Measurements from ENCODE around the gene DCD.

Gene DCD

DNA sequence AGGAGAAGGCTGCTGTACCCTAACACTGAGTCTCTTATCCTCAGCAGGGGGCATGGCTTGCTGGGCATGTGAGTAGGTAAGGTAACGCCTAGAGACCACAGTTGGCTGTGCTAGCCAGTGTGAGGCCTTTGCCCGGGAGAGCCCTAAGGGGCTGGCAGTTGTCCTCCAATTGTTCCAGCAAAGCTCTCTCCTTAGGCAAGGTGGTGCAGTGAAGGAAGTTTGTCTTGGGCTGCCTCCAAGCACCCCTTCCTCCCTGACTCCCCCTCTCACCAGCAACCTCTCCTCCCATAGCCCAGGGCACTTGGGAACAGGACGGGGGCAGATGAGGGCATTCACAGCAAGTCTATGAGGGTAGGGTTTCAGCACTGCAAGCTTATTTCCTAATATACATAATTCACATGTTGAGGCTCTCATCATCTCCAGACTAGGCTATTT is 36.4 kb downstream of the DCD start:
- Mint-ChIP-seq H3K27ac (no peak overlapping the region), H3K36me3 (ENCODE audit: low read depth) (no peaks in the 10 kb centered on the region), H3K9me3 (no peaks in the 10 kb centered on the region), H3K4me1 (no peaks in the 10 kb centered on the region), H3K27me3 (ENCODE audit: low read depth) (peaks cover 23% of the 10 kb centered on the region), H3K4me3 (no peak overlapping the region)
- TF ChIP-seq CTCF (IDR thresholded peaks at IDR 0.05; ENCODE audit: unreplicated experiment in 3 of 3): no peak

DNA sequence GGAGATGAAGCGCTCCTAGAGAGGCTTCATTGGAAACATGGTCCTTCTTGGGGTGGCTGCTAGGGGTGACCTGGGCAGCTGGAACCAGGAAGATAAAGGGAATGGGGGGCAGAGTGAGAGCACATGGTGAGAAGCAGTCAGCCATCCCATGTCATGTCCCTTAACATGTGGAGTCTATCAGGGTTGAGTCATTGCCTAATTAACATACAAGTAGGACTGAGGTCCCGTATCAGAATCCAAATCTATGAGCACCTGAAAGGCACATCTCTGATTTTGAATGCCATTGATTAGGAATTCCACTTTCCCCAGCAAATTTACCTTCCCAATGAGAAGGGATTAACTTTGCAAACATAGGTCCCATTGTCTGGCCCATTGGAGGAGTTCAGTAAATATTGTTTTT is 39.4 kb downstream of the DCD start:
- H3K4me1 Mint-ChIP-seq: no peaks in the 10 kb centered on the region

DNA sequence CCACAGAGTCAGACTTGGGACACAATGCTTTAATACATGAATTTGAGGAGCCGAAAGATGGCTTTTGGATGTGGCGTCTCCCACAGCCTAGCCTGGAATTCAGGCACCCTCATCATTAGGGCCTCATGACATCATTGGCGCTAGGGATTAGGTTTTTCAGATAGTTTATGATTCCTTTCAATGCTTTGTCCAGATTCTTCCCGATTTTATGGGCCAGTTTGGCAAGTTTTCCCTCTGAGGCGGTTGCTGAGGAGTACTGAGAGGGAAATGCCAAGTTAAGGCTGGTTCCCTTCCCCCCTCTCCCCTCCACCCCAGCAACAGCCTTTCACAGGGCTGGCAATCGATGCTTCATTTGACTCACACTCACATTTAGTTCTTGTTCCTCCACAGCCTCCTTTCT is 40.0 kb downstream of the DCD start:
- TF ChIP-seq CTCF (IDR thresholded peaks at IDR 0.05; ENCODE audit: unreplicated experiment in 3 of 3): no peak
- H3K9me3 Mint-ChIP-seq: no peaks in the 10 kb centered on the region
- H3K27ac Mint-ChIP-seq: no peak overlapping the region
- H3K4me3 Mint-ChIP-seq: no peak overlapping the region
- H3K27me3 Mint-ChIP-seq (ENCODE audit: low read depth): peaks cover 16% of the 10 kb centered on the region
- H3K36me3 Mint-ChIP-seq (ENCODE audit: low read depth): no peaks in the 10 kb centered on the region
- no peaks in the 10 kb centered on the region for H3K4me1 Mint-ChIP-seq

More for the DNA sequence above, 39.4 kb downstream of the DCD start:
- Mint-ChIP-seq H3K4me3 (no peak overlapping the region), H3K9me3 (no peaks in the 10 kb centered on the region), H3K27me3 (ENCODE audit: low read depth) (peaks cover 16% of the 10 kb centered on the region), H3K36me3 (ENCODE audit: low read depth) (no peaks in the 10 kb centered on the region), H3K27ac (no peak overlapping the region)
- TF ChIP-seq CTCF (IDR thresholded peaks at IDR 0.05; ENCODE audit: unreplicated experiment in 3 of 3): no peak

GRCh38 chr12:54606556-54606955 is 41.6 kb downstream of the DCD start:
- Mint-ChIP-seq H3K27me3 (ENCODE audit: low read depth) (peaks cover 8% of the 10 kb centered on the region), H3K4me3 (no peak overlapping the region), H3K9me3 (no peaks in the 10 kb centered on the region), H3K27ac (no peak overlapping the region), H3K4me1 (no peaks in the 10 kb centered on the region), H3K36me3 (ENCODE audit: low read depth) (no peaks in the 10 kb centered on the region)
- TF ChIP-seq CTCF (IDR thresholded peaks at IDR 0.05; ENCODE audit: unreplicated experiment in 3 of 3): no peak

DNA sequence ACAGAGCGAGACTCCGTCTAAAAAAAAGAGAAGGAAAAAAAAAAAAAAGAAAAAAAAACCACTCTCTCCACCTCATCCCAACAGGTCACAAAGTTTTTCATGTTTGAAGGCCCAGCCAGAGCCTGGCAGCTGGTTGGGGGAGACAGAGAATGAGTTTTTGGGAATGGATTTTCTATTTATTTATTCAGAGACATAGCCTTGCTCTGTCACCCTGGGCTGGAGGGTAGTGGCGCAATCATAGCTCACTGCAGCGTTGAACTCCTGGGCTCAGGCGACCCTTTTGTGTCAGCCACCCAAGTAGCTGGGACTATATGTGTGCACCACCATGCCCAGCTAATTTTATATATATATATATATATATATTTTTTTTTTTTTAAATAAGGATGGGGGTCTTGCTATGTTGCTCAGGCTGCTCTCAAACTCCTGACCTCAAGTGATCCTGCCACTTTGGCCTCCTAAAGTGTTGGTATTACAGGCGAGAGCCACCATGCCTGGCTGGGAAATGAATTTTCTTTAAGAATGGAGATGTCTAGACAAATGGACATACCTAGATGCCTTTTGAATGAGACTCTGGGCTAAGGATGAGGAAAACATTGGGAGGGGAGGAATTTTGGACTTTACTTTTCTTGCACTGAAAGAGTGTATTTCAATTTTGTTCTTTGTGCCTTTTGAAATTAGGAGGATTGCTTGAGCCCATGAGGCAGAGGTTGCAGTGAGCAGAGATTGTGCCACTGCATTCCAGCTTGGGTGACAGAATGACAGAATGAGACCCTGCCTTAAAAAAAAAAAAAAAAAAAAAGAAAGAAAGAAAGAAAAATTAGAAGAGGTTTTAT is 42.8 kb downstream of the DCD start:
- no peaks in the 10 kb centered on the region for H3K4me1 Mint-ChIP-seq
- peaks cover 8% of the 10 kb centered on the region for H3K27me3 Mint-ChIP-seq (ENCODE audit: low read depth)
- TF ChIP-seq CTCF (IDR thresholded peaks at IDR 0.05; ENCODE audit: unreplicated experiment in 3 of 3): no peak
- no peak overlapping the region for H3K27ac Mint-ChIP-seq
- no peaks in the 10 kb centered on the region for H3K9me3 Mint-ChIP-seq
- H3K4me3 Mint-ChIP-seq: no peak overlapping the region
- H3K36me3 Mint-ChIP-seq (ENCODE audit: low read depth): no peaks in the 10 kb centered on the region

DNA sequence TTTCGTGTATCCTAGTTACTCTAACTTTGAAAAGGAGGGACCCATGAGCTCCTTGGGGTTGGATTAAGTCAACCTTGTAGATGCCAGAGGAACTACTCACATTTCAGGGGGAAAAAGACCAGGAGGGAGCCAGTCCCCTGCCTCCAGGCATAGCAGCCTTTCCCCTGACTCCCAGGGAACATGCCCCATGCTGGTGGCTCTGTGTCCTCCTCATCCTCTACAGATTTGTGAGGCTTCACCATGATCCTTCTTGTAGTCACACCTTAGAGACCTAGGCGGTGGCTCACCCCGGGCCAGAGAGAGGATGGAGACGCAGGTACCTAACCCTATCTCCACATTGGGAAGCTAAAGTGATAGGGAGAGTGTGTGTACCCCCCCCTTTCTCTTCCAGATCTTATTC is 43.7 kb downstream of the DCD start:
- Mint-ChIP-seq H3K27me3 (ENCODE audit: low read depth) (peaks cover 8% of the 10 kb centered on the region), H3K4me1 (no peaks in the 10 kb centered on the region), H3K27ac (no peak overlapping the region), H3K9me3 (no peaks in the 10 kb centered on the region), H3K4me3 (no peak overlapping the region), H3K36me3 (ENCODE audit: low read depth) (no peaks in the 10 kb centered on the region)
- TF ChIP-seq CTCF (IDR thresholded peaks at IDR 0.05; ENCODE audit: unreplicated experiment in 3 of 3): no peak
